NCI-H524 treated with DMSO at 0.1 percent for 48 hours (cell line): Measurements from ENCODE around the gene CRADD.
A peak's percentile ranks its signal among the peaks of the same experiment; 100 is the strongest.
"Not testable (repeated sequence)": the region's sequence is repeated elsewhere in the genome, so short reads cannot be mapped to it uniquely, and the experiment has no call there.

ENCODE experiments used
- DNase-seq: peaks from one replicate; lab custom pipeline; 2025; lab: John Stamatoyannopoulos, UW

The CRADD gene

DNA sequence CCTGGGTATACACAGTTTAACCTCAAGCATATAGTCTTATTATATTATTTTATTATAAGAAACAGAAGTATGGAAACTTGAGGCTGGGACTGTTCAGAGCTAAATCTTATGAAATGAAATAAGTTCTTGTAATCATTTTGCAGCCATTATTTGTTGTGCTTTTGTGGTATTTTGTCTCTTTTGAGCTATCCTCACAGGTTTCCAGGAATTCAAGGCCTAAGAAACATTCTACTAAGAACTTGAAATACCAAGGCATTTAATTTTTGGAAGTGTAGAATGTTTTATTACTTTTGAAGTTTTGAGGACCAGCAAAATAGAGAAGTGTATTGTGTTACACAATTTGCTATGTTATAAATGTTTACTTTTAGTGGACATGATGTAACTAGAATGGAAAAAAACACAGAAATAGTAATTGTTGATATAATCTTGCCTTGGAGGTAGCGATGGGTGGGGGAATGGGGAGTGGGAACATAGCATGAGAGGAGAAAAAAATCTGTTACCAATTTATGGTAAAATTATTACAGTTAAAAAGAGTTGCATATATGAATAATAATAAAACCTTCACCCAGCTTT is 81.7 kb downstream of the CRADD start:
- DNase-seq = no peak

DNA sequence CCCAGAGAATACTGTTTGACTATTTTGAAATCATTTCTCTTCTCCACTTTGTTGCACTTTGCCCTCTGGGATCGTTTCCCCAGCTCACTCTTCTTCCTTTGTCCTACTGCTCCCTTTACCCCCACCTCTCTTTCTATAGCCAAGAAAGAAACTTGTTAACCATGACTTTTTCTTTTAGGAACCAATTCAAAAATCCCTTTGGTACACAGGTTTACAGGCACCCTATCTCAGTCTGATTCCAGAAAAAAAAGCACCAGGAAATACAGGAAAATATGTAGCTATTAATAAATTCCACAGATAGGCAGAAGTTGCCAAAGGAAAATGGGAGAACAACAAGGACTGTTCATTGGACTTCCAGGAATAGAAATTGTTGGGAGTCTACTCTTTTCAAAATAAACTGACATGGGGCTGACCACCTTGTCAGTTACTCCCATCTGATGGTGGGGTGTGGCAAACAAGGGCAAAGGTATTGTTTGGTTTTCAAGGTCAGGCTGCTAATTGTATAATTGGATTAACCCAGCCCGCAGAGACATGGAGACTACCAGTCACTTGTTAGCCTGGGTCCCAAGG is 82.4 kb downstream of the CRADD start:
- no peak for DNase-seq

DNA sequence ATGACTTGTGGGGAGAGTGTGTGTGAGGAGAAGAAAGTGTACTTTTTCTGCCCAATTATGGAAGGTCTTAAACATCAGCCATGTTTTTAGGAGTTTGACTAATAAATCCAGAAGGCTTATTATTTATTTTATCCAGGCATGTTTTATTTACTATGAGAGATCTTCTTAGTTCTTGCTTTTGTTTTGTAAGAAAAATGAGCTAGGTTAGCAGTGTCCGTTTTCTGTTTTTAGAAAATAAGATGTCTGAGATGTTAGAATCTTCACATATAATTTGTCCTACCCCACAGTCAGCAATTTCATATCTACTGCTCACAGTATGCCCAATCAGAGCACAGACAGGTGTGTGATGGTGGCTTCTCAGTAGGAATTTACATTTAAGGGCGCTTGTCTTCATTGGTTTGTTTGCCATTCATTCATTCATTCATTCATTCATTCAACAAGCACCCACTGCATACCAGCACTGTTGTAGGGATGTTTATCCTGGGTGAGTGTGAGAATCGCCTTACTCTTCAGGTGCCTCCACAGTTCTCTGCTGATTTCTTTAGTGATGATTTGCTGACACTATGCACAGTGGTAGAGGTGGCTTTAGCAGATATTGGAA is 83.2 kb downstream of the CRADD start:
- no peak for DNase-seq

DNA sequence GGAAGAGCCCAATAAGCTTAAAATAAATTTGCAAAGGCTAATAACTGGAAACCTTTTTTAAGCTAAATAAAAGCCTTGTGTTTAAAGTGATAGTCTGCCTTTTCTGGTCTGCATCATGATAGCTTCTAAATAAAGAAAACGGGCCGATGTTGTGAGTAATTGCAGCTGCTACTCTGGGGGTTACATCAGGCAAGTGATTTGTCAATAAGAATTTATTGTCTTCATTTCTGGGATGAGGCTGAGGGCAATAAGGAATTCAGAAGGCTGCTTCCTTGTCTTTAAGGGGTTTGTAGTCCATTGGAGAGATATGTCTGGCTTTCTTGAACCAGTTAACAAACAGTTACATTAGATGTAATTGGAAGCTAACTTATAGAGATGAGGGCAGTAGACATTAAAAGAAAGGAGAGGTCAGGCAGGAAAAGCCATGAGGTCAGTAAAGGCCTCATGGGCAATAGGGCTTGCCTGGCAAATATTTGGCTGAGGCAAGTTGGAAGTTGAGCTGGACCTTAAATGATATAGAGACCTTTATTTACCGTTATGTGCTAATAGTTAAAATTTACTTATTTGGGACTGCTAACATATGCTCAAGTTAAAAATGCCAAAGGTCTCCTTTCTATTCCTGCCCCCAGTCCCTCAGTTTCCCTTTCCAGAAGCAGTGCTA is 85.0 kb downstream of the CRADD start:
- no peak for DNase-seq

DNA sequence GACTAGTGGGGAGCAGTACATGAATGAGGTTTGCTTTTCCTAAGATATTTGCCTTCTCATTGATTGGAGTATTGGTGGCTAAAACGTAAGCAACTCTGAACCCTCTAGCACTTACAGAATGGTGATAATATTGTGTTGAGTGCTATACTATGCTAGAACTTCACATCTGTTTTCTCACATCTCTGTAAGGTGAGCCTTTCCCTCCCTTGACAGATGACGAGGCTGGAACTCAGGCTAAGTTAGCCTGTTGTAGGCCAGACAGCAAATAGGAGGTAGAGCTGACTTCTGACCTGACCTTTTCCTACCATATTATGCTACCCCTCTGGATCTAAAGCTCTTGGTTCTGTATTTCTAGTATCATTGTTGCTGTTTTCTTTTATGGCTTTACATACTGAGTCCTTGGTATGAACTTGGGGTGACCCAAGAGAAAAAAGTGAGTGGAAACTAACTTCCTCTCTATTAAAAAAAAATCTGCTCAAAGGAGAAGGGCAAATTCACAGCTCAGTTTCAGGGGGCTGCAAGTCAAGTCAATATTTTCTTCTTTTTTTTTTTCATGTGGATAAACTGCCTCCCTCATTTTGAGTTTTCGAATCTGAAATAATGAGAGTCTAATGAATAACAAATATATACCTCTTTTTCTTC is 85.9 kb downstream of the CRADD start:
- no peak for DNase-seq

DNA sequence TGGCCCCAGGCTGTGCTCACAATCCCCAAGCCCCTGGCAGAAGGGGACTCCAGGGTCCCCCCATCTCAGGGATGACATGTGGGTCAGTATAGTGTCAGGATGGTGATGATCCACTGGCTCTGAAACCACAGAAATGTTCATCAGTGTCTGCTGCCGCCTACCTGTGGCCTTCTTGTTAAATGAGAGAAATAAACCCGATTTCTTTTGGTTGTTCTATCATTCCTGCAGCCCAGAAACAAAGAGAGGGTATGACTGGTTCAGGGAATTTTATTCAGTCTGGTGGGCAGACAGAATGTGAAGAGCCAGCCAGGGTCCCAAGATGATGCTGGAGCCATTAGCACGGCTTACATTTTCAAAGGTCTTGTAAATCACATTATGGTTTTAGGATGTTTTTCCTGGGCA is 86.6 kb downstream of the CRADD start:
- no peak for DNase-seq

DNA sequence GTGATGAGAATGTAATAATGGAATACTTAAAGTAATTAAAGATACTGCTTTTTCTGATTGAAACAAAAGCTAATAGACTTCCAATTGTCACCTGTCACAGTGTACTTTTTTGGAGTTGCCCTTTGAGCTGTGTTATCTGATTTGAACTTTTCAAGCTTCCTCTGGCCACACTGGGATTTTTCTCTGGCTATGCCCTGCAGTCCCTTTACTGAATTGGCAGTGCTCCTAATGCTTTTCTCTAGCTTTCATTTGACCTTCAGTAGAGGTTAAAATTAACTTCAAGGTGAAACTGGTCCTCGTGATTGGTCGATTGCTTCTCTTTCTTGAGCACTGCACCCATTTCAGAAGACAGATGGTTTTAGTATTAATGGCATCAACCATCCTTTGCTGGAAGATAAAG is 89.2 kb downstream of the CRADD start:
- DNase-seq = no peak

DNA sequence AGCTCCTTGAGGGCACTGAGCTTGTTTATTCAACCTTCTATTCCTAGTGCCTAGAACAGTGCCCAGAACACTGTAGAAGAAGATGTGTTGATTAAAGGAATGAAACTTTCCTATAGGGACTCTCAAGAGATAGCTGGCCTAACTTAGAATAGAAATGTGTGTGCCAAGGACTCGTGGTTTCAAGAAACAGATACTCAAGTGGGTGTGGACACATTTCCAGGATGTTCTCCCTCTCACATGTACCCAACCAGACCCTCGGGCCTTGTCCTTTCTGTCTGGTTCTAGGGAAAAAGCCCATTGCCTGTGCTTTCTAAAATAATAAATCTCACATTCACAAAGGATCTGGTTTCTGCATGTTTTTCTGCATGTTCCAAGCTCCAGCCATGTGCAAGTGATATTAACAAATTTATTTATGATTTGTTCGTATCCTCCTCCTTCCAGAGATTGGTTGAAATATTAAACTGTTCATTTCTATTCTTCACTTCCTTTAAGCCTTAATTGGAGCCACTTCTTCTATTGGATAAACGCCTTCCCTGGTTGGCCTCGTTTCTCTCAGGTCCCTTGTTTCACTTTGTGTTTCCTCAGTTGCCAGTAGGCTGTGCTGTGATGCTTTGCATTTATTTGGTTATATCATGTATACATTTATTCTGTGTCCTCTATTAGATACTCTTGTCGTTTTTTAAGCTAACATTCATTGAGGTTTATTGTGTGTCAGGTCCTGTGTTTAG is 89.8 kb downstream of the CRADD start:
- DNase-seq = no peak

DNA sequence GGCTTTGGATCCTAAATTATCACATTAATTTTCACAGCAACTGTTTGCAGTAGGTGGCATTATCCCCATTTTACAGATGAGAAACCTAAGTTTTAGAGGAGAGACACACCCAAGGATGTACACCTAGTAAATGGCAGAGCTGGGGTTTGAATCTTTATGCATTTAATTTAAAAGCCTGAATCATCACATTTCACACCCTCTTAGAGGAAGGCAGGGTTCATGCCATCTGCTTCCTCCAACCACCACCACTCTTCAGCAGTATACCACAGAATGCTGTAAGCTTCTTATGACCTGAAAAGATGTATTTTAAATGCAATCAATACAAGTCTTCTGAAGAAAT is 90.3 kb downstream of the CRADD start:
- peak; percentile 10 for DNase-seq

DNA sequence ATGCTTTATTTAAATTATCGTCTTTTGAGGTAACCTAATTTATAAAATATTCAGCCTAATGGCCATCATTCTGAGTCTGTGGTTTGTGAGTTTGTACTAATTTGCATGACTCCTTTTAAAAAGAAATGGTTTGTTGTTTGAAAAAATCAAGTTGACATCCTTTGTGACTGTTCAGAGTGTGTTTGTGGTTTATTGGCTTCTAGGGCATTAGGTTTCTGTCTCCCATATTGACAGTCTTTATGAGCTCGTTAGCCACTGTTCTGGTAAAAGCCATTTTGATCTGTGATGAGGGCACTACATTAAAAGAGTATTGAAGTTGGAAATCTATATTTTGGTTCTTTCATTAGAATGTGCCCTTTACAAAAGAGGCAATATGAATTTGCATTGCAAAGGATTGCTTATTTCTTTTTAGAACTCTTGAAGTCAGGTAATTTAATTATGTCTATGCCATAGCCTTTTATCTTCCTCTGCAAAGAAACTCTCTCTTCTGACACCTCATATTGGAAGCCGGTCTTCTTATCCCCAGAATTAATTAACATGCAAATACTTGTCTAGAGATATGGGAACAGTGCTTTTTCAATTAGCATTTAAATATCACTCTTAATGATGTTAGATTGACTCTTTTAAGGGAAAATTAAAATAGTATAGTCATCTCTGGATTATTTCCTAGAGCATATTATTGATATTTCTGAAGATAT is 95.0 kb downstream of the CRADD start:
- no peak for DNase-seq

DNA sequence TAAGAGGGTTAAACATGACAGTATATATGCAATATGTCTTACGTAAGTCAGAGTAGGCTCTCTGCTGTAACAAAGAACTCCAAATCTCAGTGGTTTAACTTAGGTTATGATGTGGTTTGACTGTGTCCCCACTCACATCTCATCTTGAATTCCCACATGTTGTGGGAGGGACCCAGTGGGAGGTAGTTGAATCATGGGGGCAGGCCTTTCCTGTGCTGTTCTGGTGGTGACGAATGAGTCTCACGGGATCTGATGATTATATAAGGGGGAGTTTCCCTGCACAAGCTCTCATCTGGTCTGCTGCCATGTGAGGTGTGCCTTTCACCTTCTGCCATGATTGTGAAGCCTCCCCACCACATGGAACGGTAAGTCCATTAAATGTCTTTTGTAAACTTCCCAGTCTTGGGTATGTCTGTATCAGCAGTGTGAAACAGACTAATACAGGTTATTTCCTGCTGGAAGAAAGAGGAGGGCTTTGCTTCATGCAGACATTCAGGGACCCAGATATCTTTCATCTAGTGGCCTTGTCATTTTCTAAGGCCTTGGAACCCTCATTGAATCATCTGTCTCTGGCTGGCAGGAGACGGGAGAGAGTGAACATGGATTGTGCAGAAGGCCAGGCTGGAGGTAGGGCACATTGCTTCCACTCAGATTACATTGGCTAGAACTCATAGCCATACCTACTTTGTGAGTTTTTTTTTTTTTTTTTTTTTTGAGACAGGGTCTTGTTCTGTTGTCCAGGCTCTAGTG is 96.1 kb downstream of the CRADD start:
- no peak for DNase-seq

DNA sequence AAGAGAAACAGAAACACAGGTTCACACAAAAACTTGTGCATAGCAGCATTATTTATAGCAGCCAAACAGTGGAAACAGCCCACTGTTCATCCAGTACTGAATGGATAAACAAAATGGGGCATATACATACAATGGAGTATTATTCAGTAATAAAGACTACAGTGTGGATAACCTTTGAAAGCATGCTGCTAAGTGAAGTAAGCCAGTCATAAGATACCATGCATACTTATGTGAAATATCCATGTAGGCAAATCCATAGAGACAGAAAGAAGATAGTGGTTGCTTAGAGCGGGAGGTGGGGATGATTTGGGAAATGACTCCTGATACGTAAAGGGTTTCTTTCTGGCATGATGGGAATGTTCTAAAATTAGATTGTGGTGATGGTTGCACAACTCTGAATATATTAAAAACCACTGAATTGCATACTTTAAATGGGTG is 99.4 kb downstream of the CRADD start:
- no peak for DNase-seq

DNA sequence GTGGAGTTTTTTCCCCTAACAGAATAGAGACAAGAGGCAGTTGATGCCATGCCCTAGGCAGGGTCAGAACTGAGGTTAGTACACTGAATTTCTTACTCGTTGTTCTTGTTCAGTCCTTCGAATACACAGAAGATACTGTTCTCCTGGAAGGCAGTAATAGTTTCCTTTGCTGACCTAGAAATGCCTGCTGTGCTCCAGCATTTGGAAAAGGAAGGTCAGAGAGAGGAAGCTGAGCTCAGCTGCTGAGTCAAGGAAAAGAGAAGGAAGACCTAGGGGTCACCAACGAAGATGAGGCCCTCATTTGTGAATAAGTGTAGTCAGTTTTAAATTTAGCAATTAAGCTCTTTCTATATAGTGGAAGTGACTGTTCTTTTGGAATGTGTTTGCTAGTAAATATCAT is 100.1 kb downstream of the CRADD start:
- DNase-seq = no peak

DNA sequence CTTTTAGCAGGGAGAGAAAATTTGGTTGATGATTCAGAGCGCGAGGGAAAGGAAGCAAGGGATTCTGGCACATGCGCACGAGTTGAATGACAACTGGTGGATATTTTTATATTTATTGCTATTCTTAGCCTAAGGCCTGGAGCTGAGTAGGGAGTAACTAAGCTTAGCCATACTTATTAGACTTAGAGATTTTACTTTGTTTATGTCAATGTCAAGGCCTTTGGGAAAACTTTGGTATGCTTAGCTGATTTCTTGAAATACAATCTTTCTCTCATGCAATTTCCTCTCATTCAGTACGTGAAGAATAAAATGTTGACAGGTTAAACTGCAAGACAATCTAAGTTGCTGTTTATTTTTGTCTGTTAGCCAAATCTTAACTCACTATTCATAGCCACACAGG is 101.1 kb downstream of the CRADD start:
- DNase-seq = no peak

DNA sequence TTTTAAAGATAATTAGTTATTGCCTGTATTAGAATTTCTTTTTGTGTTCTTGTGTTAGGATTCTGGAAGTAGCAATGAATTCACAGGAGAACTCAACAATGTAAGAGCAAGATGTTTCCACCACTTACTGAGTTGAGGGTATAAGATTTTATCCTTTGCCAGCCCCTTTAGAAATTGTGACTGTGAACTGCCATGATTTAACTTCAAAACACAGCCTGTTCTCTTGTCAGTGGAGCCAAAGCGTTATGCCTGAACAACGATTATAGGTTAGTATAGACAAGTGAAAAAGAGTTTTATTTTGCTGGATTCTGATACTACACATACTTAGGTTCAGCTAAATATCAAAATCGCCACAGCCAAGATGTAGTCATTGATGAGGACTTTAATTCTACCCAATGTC is 101.6 kb downstream of the CRADD start:
- no peak for DNase-seq

DNA sequence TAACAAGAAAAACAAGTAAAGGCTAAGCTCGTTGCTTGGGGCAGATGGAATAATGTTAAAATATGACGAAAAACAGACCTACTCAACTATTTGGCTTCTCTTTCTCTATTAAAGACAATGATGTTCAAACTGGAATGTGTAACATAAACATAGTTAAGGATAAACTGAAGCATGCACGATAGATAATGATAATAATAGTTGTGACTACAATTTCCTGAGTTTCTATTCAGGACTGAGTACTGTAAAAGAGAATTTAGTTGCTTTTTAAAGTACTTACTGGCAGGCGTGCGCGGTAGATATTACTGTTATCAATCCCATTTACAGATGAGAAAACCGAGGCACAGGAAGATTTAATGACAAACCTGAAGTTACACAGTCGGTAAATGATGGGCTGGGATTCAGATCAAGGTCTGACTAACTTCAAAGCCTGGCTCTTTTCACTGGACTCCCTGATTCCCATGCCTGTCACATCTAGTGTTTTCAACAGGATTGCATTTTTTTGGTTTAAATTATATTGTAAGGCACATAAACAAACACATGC is 103.0 kb downstream of the CRADD start:
- DNase-seq = no peak

DNA sequence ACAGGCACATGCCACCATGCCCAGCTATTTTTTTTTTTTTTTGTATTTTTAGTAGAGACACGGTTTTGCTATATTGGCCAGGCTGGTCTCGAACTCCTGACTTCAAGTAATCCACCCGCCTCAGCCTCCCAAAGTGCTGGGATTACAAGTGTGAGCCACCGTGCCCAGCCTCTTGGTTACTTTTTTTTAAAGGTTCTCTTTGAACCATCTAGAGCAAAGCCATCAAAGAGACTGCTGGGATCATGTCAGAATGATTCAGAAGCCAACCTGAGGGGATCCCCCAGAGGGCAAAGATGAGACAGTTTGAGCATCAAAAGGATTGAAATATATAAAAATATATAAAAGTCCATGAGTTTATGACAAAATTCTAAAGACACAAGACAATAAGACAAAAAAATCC is 103.7 kb downstream of the CRADD start:
- DNase-seq = not testable (repeated sequence)

DNA sequence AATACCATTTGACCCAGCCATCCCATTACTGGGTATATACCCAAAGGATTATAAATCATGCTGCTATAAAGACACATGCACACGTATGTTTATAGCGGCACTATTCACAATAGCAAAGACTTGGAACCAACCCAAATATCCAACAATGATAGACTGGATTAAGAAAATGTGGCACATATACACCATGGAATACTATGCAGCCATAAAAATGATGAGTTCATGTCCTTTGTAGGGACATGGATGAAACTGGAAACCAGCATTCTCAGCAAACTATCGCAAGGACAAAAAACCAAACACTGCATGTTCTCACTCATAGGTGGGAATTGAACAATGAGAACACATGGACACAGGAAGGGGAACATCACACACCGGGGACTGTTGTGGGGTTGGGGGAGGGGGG is 104.8 kb downstream of the CRADD start:
- not testable (repeated sequence) for DNase-seq

DNA sequence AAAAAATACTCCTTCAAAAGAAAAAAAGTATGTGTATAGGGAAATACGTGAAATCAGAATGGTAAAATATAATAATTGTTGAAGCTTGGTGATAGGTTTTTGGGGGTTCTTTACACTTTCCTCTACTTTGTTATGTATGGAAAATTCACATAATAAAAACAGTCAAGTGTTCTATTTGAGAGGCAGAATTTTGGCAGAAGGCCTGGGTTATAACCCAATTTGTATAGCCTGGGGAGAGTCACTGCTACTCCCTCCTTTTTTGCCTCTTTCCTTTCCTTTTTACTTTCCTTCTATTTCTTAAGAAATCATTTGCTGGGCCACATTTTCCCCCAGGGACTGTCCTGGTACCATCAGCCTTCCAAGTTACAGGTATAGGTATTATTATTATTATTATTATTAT is 105.7 kb downstream of the CRADD start:
- no peak for DNase-seq

DNA sequence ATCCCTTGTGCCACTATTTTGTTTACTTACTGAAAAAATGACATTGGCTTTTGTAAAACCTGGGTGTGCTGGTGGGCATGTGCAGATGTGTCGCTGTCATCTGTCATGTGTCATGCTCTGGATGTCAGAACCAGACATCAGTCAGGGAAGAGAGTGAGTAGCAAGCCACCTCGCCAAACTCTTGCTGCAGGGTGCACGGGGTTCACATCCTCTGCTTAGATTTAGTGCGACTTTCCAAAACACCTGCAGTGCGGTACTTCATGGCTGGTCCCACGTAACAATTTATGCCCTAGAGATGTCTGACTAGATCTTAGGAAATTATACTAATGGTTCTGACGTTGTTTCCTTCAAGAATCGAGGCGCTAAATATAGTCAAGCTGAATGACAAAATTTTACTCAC is 106.7 kb downstream of the CRADD start:
- DNase-seq = no peak
